Measurements from ENCODE around the gene DOCK7. TPM values are rescaled to one million over a fixed set of nuclear protein-coding genes. Genes with fewer than 3 reads are reported as not detected.

DOCK7 gene
- total RNA-seq, 2 experiments from 2014 or later, result 6.0 to 7.9 TPM

DNA sequence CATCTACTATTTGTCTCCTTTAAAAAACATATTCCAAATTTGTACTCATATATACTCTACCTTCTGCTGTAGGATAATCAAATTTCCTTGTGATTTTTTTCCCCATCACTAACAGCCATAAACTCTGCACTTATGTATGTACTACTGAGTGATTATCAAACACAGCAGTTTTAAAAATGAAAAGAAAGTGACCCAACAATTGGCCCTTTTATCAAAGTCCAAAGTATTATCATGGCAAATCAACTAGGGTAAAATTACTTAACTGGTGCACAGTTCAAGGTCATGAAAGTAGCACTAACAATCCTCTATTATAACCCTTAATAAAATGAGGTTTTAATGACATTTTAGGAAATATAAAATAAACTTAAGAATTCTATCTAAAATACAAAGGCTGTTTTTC is 79.3 kb downstream of the DOCK7 start:
- H3K27ac ChIP-seq (ENCODE audit: low read depth in 1 of 2, low read length in 2 of 2), result no peak overlapping the region
- H3K27me3 Mint-ChIP-seq, result no peaks in the 10 kb centered on the region
- CTCF ChIA-PET, result no interaction called here
- no peak overlapping the region for H3K27ac Mint-ChIP-seq
- no peak overlapping the region for H3K4me3 Mint-ChIP-seq
- POLR2A ChIA-PET, result no interaction called here
- H3K9me3 ChIP-seq (ENCODE audit: control insufficient read depth in 1 of 2, insufficient read depth in 1 of 2, low read length in 2 of 2), result no peaks in the 10 kb centered on the region
- H3K9me3 Mint-ChIP-seq, result no peaks in the 10 kb centered on the region
- ATAC-seq (ENCODE audit: poor library complexity) (no peak), DNase-seq (no peak)
- TF ChIP-seq, protein P1, sequence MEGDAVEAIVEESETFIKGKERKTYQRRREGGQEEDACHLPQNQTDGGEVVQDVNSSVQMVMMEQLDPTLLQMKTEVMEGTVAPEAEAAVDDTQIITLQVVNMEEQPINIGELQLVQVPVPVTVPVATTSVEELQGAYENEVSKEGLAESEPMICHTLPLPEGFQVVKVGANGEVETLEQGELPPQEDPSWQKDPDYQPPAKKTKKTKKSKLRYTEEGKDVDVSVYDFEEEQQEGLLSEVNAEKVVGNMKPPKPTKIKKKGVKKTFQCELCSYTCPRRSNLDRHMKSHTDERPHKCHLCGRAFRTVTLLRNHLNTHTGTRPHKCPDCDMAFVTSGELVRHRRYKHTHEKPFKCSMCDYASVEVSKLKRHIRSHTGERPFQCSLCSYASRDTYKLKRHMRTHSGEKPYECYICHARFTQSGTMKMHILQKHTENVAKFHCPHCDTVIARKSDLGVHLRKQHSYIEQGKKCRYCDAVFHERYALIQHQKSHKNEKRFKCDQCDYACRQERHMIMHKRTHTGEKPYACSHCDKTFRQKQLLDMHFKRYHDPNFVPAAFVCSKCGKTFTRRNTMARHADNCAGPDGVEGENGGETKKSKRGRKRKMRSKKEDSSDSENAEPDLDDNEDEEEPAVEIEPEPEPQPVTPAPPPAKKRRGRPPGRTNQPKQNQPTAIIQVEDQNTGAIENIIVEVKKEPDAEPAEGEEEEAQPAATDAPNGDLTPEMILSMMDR (IDR thresholded peaks at IDR 0.05), result no peak
- intact Hi-C loops (cut with DNase I, micrococcal nuclease), result no loop called here
- no peaks in the 10 kb centered on the region for H3K27me3 ChIP-seq (ENCODE audit: control insufficient read depth in 1 of 2, insufficient read depth in 2 of 2, low read length in 2 of 2)
- peaks cover 5% of the 10 kb centered on the region for H3K36me3 Mint-ChIP-seq (ENCODE audit: low read depth)
- H3K4me3 ChIP-seq (ENCODE audit: low read length), result no peak overlapping the region
- no peaks in the 10 kb centered on the region for H3K36me3 ChIP-seq (ENCODE audit: insufficient read depth, low read length)
- no peaks in the 10 kb centered on the region for H3K4me1 Mint-ChIP-seq (ENCODE audit: low read depth)
- H3K4me1 ChIP-seq (ENCODE audit: insufficient read depth, low read length), result no peaks in the 10 kb centered on the region

DNA sequence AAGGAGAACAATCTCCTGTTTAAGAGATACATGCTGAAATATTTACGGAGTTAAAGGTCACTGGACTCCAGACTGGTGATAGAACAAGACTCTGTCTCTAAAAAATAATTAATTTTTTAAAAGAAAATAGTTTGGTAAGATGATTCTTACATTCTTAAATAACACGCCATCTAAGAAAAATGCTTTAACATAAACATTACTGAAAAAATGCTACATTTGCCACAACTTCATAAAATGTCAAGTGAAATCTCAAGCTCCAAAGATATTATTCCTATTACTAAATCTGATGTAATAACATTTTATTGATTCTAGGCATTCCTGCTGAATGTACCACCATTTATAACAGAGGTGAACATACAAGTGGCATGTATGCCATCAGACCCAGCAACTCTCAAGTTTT is 86.7 kb downstream of the DOCK7 start:
- H3K27ac ChIP-seq (ENCODE audit: low read depth in 1 of 2, low read length in 2 of 2), result no peak overlapping the region
- DNase-seq (no peak), ATAC-seq (ENCODE audit: poor library complexity) (no peak)
- ChIA-PET POLR2A (no interaction called here), CTCF (no interaction called here)
- Mint-ChIP-seq H3K27me3 (no peaks in the 10 kb centered on the region), H3K4me3 (no peak overlapping the region), H3K4me1 (ENCODE audit: low read depth) (no peaks in the 10 kb centered on the region), H3K36me3 (ENCODE audit: low read depth) (no peaks in the 10 kb centered on the region), H3K27ac (no peak overlapping the region), H3K9me3 (no peaks in the 10 kb centered on the region)
- no peak overlapping the region for H3K4me3 ChIP-seq (ENCODE audit: low read length)
- TF ChIP-seq, protein P1 (IDR thresholded peaks at IDR 0.05), result no peak
- H3K36me3 ChIP-seq (ENCODE audit: insufficient read depth, low read length), result no peaks in the 10 kb centered on the region
- no peaks in the 10 kb centered on the region for H3K27me3 ChIP-seq (ENCODE audit: control insufficient read depth in 1 of 2, insufficient read depth in 2 of 2, low read length in 2 of 2)
- no peaks in the 10 kb centered on the region for H3K4me1 ChIP-seq (ENCODE audit: insufficient read depth, low read length)
- no peaks in the 10 kb centered on the region for H3K9me3 ChIP-seq (ENCODE audit: control insufficient read depth in 1 of 2, insufficient read depth in 1 of 2, low read length in 2 of 2)
- intact Hi-C loops (cut with DNase I, micrococcal nuclease), result no loop called here

DNA sequence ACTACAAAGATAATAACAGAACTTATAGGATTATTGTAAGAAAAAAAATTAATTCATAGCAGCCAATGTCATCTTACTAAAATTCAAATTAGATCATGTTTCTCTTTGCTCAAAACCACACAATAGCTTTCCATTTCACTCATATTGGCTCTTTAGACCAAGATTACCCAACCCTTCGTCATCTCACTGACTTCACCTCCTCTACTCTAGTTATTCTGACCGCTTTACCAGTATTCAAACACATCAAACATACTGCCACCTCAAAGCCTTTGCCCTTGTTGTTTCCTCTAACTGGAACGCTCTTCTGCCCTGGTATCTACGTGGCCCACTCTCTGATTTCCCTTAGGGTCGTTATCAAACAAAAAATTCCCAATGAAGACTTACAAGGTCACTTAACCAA is 89.1 kb downstream of the DOCK7 start:
- H3K9me3 ChIP-seq (ENCODE audit: control insufficient read depth in 1 of 2, insufficient read depth in 1 of 2, low read length in 2 of 2), result no peaks in the 10 kb centered on the region
- TF ChIP-seq, protein P1 (IDR thresholded peaks at IDR 0.05), result no peak
- intact Hi-C loops (cut with DNase I, micrococcal nuclease), result no loop called here
- no peaks in the 10 kb centered on the region for H3K27me3 Mint-ChIP-seq
- no peak overlapping the region for H3K27ac Mint-ChIP-seq
- CTCF ChIA-PET, result interaction anchor here (0.6 kb wide), 1 partner anchor 20 kb away, joined by 3 read pairs; no protein-coding TSS in a partner anchor
- H3K4me3 Mint-ChIP-seq, result no peak overlapping the region
- H3K27me3 ChIP-seq (ENCODE audit: control insufficient read depth in 1 of 2, insufficient read depth in 2 of 2, low read length in 2 of 2), result no peaks in the 10 kb centered on the region
- H3K4me1 ChIP-seq (ENCODE audit: insufficient read depth, low read length), result no peaks in the 10 kb centered on the region
- POLR2A ChIA-PET, result no interaction called here
- no peak for DNase-seq
- no peak for ATAC-seq (ENCODE audit: poor library complexity)
- H3K36me3 Mint-ChIP-seq (ENCODE audit: low read depth), result no peaks in the 10 kb centered on the region
- H3K27ac ChIP-seq (ENCODE audit: low read depth in 1 of 2, low read length in 2 of 2), result no peak overlapping the region
- no peaks in the 10 kb centered on the region for H3K9me3 Mint-ChIP-seq
- no peak overlapping the region for H3K4me3 ChIP-seq (ENCODE audit: low read length)
- H3K4me1 Mint-ChIP-seq (ENCODE audit: low read depth), result no peaks in the 10 kb centered on the region
- H3K36me3 ChIP-seq (ENCODE audit: insufficient read depth, low read length), result no peaks in the 10 kb centered on the region
